Activated T-helper 1 cell treated with Interleukin-2 at 50 U/mL for 16 hours (primary cell): ENCODE data around the gene UBA3.

Experiments
- DNase-seq: peaks from one replicate; pipeline ENCODE4 v3.0.0-alpha.2; 2020; ENCODE audit warnings: low read depth

The UBA3 gene

DNA sequence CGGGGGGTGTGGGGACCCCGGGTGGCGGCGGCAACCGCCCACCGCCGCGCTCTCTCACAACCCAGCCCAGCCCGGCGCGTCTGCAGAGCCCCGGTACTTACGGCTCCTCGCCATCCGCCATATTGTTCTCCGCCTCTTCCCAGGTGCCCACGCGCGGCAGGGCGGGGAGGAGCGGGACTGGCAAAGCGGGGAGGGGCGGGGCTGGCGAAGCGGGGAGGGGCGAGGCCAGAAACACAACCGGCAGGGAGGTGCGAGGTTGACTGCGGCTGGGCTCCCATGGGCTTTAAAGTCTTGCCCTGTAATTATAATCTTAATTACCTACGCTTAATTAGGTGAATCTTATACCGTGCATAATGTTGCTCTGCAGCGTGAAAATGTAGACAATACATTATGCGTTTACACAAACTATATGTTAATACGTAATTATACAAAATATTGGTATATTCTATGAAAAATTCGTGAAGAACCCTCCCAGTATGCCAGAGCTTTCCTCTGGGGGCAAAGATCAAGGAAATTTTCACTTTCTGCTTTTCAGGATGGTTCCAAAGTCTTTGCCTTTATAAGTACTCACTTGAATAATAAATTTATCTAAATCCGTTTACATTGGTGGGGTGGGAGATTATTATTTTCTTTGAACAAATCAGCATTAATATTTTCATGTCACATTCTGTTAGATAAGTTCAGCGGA is at the start of gene UBA3:
UBA3 (minus strand) TSS at position 133 of the 688 bp plus-strand sequence; CDS start at position 121, 12 bp downstream.
- peak; percentile 87 for DNase-seq

DNA sequence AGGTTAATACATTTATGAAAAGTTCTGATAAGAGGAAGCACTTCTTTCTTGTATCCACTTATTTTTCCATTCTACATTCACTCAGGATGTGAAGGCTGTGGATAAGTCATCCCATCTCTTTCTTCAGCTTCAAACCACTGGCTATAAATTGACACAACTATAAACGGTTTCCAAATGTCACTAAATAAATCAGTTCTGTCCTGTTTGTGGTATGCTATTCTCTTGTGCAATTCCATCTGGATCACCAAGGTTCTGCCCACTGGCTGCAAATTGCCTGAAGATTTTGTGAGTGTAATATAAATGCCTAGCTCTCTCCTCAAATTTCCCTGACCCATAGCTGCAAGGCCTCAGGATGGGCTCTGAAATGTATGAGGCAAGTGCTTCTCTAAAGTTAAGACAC is 49.4 kb upstream of the UBA3 start:
- no peak for DNase-seq

DNA sequence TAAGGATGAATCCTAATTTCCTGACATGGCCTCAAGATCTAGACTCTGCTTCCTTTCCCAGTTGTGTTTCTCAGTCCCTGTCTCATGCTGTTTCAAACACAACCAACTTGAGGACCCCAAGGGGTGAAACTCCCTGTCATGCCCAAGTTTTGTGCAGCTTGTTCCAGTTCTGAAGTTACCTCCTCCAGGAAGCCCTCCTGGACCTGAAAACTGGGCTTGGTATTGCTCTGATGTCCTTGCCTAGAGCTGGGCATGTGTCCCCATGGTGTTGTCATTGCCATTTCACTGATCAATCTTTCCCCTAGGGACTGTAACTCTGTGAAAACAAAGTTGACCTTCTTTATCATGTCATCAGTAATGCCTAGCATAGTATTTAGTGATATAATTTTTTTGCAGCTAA is 48.3 kb upstream of the UBA3 start:
- no peak for DNase-seq

DNA sequence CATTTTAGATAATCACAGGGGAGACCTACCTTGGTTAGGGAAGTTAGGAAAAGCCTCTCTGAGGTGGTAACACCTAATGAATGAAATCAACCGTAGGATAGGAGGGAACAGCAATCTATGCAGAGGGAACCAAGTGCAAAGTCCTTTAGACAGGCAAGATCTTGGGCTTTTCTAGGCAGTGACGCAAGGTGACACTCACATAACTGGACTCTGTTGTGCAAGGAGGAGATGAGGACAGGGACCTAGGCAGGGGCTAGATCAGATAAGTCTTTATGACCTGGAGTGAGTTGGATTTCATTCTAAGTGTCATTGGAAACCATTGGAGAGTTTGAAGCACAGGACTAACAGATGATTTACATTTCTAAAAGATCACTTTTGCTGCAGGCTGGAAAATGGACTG is 46.8 kb upstream of the UBA3 start:
- DNase-seq = no peak

DNA sequence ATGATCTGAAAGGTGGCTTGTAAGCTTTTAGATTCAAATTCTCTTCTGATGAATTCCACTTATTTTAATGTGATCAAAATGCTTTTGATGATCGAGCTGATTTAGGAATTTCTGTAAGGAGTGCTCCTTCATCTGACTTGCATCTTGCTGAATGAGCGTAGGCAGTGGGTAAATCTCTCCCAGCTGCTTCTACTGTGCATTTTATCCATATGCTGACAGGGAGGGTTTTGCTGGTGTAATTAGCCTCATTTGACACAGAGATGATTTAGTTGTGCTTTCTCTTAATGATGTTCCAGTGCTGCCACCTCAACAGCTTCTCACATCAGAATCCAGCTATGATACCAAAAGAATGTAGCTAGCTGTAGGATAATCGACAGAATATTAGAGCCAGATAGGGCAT is 46.1 kb upstream of the UBA3 start:
- DNase-seq = no peak

DNA sequence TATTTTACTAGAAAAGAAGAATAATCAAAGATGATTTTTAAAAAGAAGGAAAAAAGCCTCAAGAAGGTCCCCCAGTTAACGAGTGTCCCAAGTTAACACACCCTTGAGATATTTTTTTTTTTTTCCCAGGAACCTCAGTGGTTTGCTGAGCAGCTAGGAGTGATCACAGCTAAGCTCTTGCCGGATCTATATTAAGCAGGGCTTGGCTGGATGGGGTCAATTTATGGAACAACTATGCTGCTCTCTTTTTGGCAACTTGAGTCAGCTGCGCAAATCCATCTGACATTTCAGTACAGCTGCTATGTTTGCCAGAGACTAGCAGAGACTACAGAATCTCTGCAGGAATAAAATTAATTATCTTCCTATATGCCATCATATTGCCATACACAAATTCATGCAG is 42.2 kb upstream of the UBA3 start, which contains the start of gene LMOD3:
LMOD3 (minus strand) TSS at position 193 of the 400 bp plus-strand sequence. CDS start 209 bp downstream, outside the sequence.
- no peak for DNase-seq

DNA sequence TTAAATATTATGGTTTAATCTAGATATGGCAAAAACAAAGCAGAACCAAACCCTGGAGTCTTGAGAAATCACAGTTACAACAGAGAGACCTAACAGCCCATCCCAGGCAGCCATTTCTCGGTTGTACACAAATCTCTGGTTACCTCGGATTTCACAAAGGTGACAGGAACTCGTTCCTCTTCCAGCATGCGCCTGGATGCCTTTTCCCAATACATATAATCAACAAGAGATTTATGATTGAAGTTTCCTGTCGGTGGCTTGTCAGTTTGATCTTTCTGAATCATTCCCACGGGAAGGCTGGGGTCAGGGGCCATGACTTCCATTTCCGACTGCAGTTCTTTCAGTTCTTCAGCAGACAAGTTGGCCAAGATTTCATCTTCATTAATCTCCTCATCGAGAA is 41.8 kb upstream of the UBA3 start:
- DNase-seq = no peak

DNA sequence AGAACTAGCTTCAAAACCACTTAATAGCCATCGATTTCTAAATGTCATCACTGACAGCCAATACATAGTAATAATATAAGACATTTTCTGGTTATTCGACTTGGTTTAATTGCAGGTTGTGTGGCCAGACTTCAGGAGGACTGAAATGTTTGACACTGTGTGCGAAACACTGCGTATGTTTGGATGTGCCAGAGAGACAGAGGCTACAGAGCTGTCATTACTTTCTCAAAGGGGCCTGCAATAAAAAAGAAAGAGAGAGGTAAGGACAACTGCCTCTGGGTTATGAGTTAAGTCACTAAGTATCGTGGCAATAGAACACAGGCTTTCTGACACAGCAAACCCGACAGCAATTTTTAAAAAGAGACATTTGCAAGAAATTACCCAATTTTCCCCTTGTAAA is 41.3 kb upstream of the UBA3 start:
- no peak for DNase-seq

DNA sequence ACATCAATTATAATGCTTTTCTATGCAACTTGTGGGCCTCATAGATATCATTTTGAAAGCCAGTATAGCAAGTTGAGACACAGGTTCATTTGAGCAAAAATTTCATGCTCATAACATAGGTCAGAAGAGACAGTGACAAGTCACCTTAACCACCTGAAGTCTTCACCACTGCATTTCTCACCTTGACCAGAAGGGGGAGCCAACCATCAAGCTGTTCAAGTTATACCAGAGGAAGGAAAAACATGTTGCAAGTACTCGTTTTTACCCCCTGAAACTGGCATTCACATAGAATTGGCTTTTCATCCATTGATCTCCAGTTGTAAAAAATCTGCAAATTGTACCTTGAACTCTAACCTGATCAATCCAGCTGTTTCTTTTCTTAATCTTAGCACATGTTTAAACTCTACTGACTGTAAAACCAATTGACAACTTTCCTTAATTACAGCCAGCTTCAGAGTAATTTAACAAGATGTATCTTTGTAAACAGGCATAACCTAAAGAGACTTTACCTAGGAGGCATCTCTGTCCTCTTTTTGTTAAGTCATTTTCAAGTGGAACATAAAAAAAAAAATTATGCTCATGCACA is 40.8 kb upstream of the UBA3 start:
- peak; percentile 59 for DNase-seq

DNA sequence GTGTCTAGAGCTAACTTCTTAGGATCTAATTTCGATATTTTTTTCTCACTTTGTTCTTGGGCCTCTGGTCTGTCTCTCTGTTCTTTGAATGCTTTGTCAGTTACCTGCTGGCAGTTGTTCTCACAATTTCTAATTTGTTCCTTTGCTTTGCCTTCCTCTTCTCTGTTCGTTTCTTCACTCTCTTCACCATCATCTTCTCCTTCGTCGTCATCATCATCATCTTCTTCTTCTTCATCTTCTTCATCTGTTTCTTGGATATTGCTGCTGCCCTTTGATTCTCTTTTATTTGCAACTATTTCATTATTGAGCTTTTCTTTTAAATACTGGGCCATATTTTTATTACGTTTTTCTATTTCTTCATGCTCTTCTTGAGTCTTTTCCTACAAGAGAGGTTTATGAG is 39.5 kb upstream of the UBA3 start:
- no peak for DNase-seq

DNA sequence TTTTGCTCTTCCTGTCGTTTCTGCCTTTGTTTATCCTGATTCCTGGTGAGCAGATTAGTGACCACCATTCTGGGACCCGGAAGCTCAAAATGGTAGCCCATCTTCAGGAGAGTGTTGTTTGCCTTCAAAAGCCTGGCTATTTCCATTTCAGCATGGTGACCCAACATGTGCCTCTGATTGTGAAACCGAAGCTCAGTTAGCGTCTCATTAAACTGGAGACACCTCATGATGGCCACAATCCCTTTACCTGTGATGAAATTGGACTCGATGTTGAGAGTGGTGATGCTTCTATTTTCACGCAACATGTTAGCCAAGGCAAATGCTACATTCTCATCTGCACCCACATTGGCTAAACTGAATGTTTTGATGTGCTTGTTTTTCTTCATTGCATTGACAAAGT is 39.0 kb upstream of the UBA3 start:
- DNase-seq = no peak

DNA sequence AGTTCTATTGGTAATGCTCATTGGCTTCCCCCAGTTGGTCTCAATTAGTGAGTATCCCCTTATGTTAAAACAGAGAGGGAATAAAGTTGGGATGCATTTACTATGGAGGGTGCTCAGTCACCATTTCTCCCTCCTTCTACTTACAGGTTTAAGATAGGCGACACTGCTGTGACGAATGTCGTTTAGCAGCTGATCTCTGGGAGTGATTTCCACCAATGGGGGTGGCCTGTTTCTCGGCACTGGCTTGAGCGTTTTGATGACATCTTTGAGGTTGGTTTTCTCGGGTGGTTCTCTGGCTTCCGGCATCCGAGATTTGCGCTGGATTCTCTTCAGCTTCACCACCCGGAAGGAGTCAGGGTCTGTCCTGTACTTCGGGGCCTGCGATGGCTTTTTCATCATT is 38.4 kb upstream of the UBA3 start:
- DNase-seq = no peak

DNA sequence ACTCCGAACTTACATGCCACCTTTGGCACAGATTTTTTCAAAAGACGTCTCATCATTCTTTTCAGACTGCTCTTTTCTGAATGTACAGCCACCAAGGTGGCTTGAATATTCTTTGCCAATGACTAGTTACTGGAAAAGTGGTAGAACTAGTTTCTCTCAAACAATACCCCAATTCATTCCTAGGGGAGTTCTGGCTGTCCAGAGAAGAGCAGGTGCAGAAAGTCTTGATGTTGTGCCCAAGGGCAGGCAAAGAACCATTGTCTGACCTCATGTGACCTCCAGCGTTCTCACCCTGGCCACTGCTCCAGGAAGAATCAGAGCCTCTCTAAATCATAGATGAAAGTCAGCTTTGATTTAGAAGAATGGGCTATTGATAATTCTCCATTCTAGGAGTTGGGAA is 36.7 kb upstream of the UBA3 start:
- DNase-seq = no peak

DNA sequence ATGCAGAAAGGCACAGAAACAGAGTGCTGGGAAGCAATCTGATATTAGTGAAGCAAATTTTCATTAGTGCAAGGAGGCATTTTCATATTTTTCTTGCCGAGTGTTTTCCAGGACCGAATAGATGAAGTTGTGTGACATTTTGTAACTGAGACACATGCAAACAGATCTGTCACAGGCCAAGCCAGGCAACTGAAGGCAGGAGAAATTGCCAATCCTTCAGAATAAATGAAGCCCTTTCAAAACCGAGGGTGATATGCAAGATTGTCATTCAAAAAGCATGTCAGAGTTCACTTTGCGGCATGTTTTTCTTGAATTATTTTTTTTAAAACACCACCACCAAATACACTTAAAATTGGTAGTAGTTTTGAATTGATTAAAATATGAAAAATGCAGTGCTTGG is 36.0 kb upstream of the UBA3 start:
- no peak for DNase-seq

DNA sequence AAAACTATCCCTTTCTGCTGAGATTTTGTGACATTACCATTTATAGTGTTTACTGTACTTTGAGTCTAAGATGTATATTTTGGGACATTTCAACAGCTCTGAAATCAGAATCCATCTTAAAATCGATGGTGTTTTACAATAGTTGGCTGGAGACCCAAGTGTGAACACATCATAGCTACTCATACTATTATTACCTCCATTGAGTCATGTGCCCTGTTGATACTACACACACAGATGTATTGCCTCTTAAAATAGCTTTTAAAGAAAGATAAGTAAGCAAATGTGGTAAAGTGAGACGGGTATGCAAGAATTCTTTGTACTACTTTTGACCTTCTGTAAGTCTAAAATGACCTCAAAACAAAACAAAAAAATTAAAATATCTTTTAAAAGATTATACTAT is 35.6 kb upstream of the UBA3 start:
- no peak for DNase-seq

DNA sequence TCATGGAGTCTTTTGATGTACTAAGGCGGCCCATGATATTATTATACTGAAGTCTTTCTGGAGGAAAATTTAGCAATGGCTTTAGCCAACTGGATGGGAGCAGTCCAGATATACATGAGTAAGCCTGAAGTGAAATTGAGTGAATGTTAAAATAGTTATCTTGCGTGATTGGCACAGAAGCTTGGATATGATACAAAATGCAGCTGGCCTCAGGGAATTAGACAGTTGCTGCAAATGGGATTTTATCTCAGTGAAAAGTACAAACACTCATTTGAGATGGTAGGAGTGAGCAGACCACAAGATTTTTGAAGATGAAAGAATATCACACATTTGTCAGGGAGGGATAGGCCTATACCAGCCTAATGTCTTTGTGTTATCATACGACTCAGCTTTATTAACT is 33.4 kb upstream of the UBA3 start:
- no peak for DNase-seq

DNA sequence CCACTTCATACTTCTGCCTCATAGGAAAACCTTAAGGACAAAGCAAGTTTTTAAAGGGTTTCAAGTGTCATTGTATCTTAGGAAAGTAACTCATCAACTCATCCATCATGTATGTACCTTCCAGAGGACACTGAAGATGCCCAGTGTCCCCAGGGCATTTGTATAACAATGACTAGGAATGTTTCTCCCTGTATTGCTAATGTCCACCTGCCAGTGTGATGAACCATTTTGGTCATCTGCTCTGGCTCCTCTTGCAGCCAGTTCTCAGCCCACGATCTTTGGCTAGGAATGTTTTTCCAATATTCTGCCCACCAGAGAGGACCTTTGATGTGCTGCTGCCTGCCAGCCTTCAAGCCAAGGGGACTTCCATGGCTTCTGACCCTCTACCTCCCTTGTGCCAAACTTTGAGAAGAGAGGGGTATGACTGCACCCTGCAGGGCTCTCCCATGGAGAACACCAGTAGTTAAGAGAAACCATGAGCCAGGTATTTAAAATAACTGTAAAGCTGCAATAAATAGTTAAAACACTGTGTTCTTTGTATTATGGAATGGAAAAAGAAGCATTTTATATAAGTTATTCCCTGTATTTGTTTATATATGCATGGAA is 30.9 kb upstream of the UBA3 start:
- no peak for DNase-seq

DNA sequence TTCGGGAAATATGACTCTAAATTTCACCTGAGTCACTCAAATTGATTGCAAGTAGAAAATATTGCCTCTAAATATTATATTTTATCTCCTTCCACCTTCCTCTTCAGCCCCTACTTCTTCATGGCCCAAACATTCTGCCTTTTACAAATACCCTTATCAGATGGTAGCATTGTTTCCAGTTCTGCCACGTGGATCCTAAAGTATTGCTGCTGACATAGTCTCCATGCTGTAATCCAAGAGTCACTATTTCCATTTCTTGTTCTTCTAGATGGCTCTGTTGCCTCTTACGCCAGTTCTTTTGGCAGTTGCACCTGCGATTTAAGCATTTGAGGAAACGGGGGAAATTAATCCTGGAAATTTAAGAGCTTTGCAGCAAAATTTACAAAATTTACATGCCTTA is 28.6 kb upstream of the UBA3 start:
- DNase-seq = no peak

DNA sequence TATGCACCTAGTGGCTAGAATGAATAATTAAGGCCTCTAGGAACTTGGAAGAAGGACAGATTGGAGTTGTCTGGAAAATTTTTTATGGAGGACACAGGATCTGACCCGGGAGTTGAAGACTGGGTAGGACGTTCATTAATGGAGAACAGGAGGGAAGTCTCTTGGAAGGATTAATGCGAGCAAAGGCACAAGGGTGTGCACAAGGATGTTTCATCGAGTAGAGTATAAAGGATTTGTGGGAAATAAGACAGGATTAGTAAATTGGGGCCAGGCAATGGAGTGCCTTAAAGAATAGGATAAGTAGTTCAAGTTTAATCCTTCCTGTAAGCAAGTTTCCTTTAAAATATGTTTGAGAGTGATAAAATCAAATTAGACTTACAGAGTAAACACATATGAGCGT is 27.7 kb upstream of the UBA3 start:
- DNase-seq = no peak

DNA sequence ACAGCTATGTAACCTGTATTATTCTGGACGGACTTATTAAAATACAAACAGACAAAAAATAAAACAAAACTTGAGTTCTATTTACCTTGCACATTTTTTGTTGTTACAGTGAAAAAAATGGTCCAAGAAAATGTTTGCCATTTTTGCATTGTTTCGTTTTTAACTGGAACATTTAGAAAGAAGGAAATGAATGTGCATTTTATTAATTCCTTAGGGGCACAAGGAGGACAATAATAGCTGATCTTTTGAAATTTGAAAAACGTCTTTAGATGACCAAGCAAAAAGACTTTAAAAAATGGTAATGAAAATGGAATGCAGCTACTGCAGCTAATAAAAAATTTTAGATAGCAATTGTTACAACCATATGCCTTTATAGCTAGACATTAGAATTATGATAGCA is 25.2 kb upstream of the UBA3 start:
- DNase-seq = no peak

DNA sequence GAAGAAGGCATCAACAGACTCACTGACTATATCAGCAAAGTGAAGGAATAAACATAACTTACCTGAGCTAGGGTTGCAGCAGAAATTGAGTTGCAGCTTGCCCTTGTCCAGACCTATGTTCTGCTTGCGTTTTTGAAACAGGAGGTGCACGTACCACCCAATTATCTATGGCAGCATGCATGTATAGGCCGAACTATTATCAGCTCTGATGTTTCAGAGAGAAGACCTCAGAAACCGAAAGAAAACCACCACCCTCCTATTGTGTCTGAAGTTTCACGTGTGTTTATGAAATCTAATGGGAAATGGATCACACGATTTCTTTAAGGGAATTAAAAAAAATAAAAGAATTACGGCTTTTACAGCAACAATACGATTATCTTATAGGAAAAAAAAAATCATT is 24.4 kb upstream of the UBA3 start:
- DNase-seq = no peak

DNA sequence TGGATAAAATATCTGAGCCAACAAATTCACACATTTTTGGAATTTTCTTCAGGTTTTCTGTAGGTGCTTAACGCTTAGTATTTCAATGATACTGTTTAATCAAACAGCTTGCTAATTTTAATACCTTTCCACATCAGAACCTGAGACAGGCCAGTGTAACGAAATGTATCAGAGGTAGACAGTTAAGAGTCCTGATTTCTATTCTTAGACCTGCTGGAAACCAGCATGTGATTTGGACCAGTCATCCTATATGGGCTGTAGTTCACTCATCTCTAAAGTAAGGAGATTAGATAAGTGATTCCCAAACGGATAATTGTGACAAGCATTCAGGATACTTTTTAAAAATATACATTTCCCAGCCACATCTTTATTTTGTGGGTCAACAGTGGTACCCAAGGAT is 23.0 kb upstream of the UBA3 start:
- DNase-seq = no peak

DNA sequence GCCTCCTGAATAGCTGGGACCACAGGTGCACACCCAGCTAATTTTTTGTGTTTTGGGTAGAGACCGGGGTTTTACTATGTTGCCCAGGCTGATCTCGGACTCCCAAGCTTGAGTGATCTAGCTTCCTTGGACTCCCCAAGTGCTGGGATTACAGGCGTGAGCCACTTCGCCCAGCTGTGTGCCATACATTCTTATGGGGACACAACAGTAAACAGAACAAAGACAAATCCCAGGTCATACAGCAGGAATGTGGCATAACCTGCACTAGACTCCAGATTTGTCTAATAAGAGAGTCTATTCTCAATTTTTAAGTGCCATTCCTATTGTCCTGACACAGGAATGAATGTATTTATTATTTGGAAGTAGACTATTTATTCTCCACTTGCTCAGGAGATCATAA is 22.2 kb upstream of the UBA3 start:
- DNase-seq = no peak

DNA sequence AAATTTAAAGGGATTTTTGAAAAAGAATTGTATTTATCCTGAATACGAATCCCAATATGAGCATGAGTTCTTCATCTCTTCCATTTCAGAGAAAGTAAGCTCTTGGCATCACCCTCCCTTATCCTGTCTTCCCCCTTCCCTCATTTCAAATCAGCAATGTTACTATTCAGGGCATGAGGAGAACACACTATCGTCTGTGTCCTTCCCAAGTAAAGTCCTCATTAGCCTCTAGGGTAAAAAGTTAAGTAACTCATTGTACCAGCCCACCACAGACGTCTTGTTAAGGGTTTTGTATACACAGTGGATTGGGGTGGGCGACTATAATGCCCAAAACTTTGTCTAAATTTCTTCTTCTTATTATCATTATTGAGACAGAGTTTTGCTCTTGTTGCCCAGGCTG is 19.4 kb upstream of the UBA3 start:
- no peak for DNase-seq
